Cardiac muscle cell (in vitro differentiated cells and primary cell): ENCODE measurements around the gene SIGLEC14. TPM values are rescaled to one million over a fixed set of nuclear protein-coding genes. Genes with fewer than 3 reads are reported as not detected.

Source experiments
- DNase-seq, 2 donors: peaks; one replicate each; pipeline versions ENCODE4 v3.0.0 to v3.0.0-alpha.2; 2010 to 2017; ENCODE audit warnings: low read depth in 1 of 2, low spot score in 1 of 2
- H3K27ac ChIP-seq: fragments of 200-600 bp; sonication (generic); 2 replicates; pipeline ENCODE4 v1.5.1; 2016
- H3K27me3 ChIP-seq: fragments of 200-600 bp; sonication (generic); 2 replicates; pipeline ENCODE4 v1.6.0; 2016; ENCODE audit warnings: control low read depth
- H3K36me3 ChIP-seq: fragments of 200-600 bp; sonication (generic); 2 replicates; pipeline ENCODE4 v1.5.1; 2016; ENCODE audit warnings: control low read depth
- H3K4me1 ChIP-seq: fragments of 200-600 bp; sonication (generic); 2 replicates; pipeline ENCODE4 v1.8.1; 2017; ENCODE audit warnings: low read depth, mild to moderate bottlenecking, mixed run types
- H3K4me3 ChIP-seq: fragments of 200-600 bp; sonication (generic); 2 replicates; pipeline ENCODE4 v1.5.1; 2016; ENCODE audit warnings: mild to moderate bottlenecking
- H3K9me3 ChIP-seq: fragments of 200-600 bp; sonication (generic); 2 replicates; pipeline ENCODE4 v1.5.1; 2017; ENCODE audit warnings: low read depth, mild to moderate bottlenecking, control low read depth
- polyA plus RNA-seq: library from polyadenylated mRNA; unstranded; fragments of >200 nt; fragmentation: Nextera tagmentation; extraction: Ambion mirVana; gene quantifications from 2 replicates; pipeline ENCODE4 v1.2.1, GENCODE V29; 2016
- total RNA-seq: library from RNA; depleted of rRNA; stranded (reverse); fragments of >200 nt; gene quantifications from 2 replicates; pipeline ENCODE4 v1.2.3, GENCODE V29; 2016
- TF ChIP-seq, protein P1 (sequence below): IDR thresholded peaks from 2 replicates; pipeline ENCODE4 v1.5.1; 2012; ENCODE audit warnings: low read depth, mild to moderate bottlenecking, low read length

Gene SIGLEC14
- total and polyA plus RNA-seq, 2 experiments from 2014 or later: not detected

DNA sequence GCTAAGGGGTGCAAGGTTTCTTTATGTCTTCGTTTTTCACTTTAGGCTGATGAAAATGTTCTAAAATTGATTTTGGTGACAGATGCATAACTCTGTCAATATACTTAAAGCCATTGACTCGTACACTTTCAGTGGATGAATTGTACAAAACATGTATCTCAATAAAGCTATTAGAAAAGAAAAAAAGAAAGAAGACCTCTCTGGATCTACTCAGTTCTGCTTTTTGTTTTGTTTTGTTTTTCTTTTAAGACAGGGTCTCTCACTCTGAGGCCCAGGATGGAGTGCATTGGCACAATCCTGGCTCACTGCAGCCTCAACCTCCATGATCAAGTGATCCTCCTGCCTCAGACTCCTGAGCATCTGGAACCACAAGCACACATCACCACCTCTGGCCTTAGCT is 19.9 kb downstream of the SIGLEC14 start:
- Histone ChIP-seq H3K27ac (no peak overlapping the region), H3K4me3 (no peak overlapping the region), H3K9me3 (no peaks in the 10 kb centered on the region), H3K36me3 (no peaks in the 10 kb centered on the region), H3K27me3 (no peaks in the 10 kb centered on the region), H3K4me1 (no peaks in the 10 kb centered on the region)
- no peak for DNase-seq
- TF ChIP-seq, protein P1, sequence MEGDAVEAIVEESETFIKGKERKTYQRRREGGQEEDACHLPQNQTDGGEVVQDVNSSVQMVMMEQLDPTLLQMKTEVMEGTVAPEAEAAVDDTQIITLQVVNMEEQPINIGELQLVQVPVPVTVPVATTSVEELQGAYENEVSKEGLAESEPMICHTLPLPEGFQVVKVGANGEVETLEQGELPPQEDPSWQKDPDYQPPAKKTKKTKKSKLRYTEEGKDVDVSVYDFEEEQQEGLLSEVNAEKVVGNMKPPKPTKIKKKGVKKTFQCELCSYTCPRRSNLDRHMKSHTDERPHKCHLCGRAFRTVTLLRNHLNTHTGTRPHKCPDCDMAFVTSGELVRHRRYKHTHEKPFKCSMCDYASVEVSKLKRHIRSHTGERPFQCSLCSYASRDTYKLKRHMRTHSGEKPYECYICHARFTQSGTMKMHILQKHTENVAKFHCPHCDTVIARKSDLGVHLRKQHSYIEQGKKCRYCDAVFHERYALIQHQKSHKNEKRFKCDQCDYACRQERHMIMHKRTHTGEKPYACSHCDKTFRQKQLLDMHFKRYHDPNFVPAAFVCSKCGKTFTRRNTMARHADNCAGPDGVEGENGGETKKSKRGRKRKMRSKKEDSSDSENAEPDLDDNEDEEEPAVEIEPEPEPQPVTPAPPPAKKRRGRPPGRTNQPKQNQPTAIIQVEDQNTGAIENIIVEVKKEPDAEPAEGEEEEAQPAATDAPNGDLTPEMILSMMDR: no peak

DNA sequence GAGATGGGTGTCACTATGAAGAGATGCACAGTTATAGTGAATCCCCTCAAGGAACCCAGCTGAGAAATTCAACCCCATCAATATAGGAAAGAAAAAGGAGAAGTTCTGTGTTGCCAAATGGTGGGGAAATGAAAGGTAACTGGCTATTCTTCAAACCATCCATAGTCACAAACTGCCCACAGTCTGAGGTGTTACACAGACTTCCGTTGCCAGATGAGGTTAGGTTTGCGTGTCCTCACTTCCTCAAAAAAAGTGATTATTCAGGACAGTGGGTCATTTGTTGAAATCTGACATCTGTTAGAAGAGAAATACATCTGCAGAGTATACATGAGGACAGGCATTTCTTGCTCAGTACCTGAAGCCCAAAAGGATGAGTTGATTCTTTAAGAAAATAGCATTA is 25.4 kb downstream of the SIGLEC14 start:
- no peak for DNase-seq
- Histone ChIP-seq H3K9me3 (no peaks in the 10 kb centered on the region), H3K27me3 (no peaks in the 10 kb centered on the region), H3K27ac (no peak overlapping the region), H3K4me3 (no peak overlapping the region), H3K36me3 (no peaks in the 10 kb centered on the region), H3K4me1 (no peaks in the 10 kb centered on the region)
- TF ChIP-seq, protein P1: no peak

DNA sequence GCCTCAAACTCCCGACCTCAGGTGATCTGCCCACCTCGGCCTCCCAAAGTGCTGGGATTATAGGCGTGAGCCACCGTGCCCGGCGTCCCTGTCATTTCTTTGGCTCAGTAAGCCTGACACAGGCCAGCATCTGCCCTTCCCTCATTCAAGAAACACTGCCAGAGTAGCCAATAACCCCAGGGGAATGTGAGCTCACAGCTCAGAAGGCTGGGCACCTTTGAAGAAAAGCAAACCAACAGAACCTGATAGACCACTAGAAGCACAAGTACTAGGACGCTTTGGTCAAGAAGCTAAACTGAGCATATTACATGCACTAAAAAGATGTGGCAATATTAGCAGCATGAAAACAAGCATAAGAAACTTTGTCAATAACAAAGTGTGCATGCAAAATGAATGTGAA is 30.6 kb downstream of the SIGLEC14 start:
- Histone ChIP-seq H3K36me3 (no peaks in the 10 kb centered on the region), H3K9me3 (no peaks in the 10 kb centered on the region), H3K4me3 (no peak overlapping the region), H3K27ac (no peak overlapping the region), H3K27me3 (no peaks in the 10 kb centered on the region), H3K4me1 (no peaks in the 10 kb centered on the region)
- TF ChIP-seq, protein P1: no peak
- DNase-seq: no peak

DNA sequence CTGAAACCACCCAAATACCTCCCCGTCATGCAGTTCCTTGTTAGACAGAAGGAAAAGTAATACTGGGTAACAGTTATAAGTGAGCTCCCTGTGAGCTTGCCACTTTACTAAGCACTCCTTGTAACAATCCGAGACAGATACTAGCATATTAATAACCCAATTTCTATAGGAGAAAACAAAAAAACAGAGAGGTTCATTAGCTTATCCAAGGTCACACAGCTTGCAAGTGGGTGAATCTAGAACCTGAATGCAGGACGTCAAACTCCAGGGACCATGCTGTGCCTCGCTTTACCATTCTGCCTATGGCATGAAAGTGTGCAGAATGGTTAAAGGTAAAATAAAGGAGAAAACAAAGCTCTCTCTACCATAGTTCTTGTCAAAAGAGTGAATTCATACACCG is 31.8 kb downstream of the SIGLEC14 start:
- no peaks in the 10 kb centered on the region for H3K27me3 ChIP-seq
- H3K4me1 ChIP-seq: no peaks in the 10 kb centered on the region
- H3K9me3 ChIP-seq: no peaks in the 10 kb centered on the region
- H3K4me3 ChIP-seq: no peak overlapping the region
- no peaks in the 10 kb centered on the region for H3K36me3 ChIP-seq
- TF ChIP-seq, protein P1: no peak
- DNase-seq: no peak
- H3K27ac ChIP-seq: no peak overlapping the region

DNA sequence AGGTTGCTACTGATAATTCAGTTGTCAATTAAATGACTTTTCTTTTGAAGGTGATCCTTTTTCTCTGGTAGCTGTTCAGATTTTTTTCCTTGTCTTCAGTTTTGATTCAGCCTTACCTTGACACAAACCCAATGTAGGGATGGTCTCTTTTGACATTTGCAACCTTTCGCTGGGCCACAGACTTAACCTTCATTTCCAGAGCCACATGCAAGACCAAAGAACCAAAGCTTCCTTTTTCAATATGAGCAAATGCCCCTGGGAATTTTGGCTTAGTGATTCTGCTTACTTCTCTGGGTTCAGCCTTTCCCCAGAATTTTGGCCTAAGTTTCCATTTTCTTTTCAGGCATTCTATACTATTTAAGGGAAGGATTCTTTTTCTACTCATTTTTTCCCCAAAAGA is 36.0 kb downstream of the SIGLEC14 start:
- no peaks in the 10 kb centered on the region for H3K4me1 ChIP-seq

More for the DNA sequence above, 36.0 kb downstream of the SIGLEC14 start:
- H3K9me3 ChIP-seq: no peaks in the 10 kb centered on the region
- DNase-seq: no peak
- H3K36me3 ChIP-seq: no peaks in the 10 kb centered on the region
- H3K27ac ChIP-seq: no peak overlapping the region
- TF ChIP-seq, protein P1: no peak
- H3K27me3 ChIP-seq: no peaks in the 10 kb centered on the region
- no peak overlapping the region for H3K4me3 ChIP-seq
